ENCODE data around the gene CACNB1.
"Not testable (repeated sequence)": the region's sequence is repeated elsewhere in the genome, so short reads cannot be mapped to it uniquely, and the experiment has no call there.

Gene CACNB1

GRCh38 chr17:39130205-39130604 is 67.3 kb downstream of the CACNB1 start:
- H3K4me3 Mint-ChIP-seq: no peak overlapping the region
- no peak for DNase-seq
- H3K27ac Mint-ChIP-seq: no peak overlapping the region
- no peaks in the 10 kb centered on the region for H3K27me3 Mint-ChIP-seq
- H3K36me3 Mint-ChIP-seq (ENCODE audit: low read depth): no peaks in the 10 kb centered on the region
- peaks cover 2% of the 10 kb centered on the region for H3K4me1 Mint-ChIP-seq (ENCODE audit: low read depth)
- H3K9me3 Mint-ChIP-seq: no peaks in the 10 kb centered on the region

- not testable (repeated sequence) for DNase-seq; H3K27me3 Mint-ChIP-seq; H3K27ac Mint-ChIP-seq; H3K36me3 Mint-ChIP-seq (ENCODE audit: low read depth); H3K4me1 Mint-ChIP-seq (ENCODE audit: low read depth); H3K9me3 Mint-ChIP-seq; H3K4me3 Mint-ChIP-seq
Measured at GRCh38 chr17:39129544-39129943, 67.9 kb downstream of the CACNB1 start.

GRCh38 chr17:39126436-39126835 is 71.0 kb downstream of the CACNB1 start:
- DNase-seq: no peak
- Mint-ChIP-seq H3K36me3 (ENCODE audit: low read depth) (no peaks in the 10 kb centered on the region), H3K9me3 (no peaks in the 10 kb centered on the region), H3K27ac (no peak overlapping the region), H3K27me3 (no peaks in the 10 kb centered on the region), H3K4me1 (ENCODE audit: low read depth) (no peaks in the 10 kb centered on the region), H3K4me3 (no peak overlapping the region)

GRCh38 chr17:39125143-39125875 is 72.2 kb downstream of the CACNB1 start:
- H3K9me3 Mint-ChIP-seq: no peaks in the 10 kb centered on the region
- H3K36me3 Mint-ChIP-seq (ENCODE audit: low read depth): no peaks in the 10 kb centered on the region
- no peaks in the 10 kb centered on the region for H3K4me1 Mint-ChIP-seq (ENCODE audit: low read depth)
- no peak overlapping the region for H3K4me3 Mint-ChIP-seq
- DNase-seq: no peak
- no peaks in the 10 kb centered on the region for H3K27me3 Mint-ChIP-seq
- no peak overlapping the region for H3K27ac Mint-ChIP-seq

DNA sequence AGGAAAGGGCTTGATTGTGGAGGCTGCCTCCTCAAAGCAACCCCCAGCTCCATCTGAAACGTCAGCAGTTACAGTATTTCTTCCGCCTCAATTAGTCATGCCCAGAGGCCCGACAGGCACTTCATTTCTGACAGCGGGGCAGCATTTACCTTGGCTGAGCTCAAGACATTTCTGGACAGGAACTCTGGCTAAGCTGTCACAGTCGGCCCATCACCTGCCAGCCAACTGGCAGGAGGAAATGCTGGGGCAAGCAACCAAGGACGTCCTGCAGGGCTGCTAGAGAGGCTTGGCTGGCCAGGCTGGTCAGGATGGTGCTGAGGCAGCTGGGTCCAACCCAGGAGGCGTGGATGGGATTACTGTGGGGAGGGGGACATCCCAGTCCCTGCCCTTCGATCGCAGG is 73.8 kb downstream of the CACNB1 start:
- Mint-ChIP-seq H3K27me3 (no peaks in the 10 kb centered on the region), H3K36me3 (ENCODE audit: low read depth) (no peaks in the 10 kb centered on the region), H3K4me3 (no peak overlapping the region), H3K27ac (no peak overlapping the region), H3K4me1 (ENCODE audit: low read depth) (peaks cover under 1% of the 10 kb centered on the region), H3K9me3 (no peaks in the 10 kb centered on the region)
- no peak for DNase-seq
